Cardiac septum (tissue), 1 donor: ENCODE results near the gene CPNE4. TPM values are rescaled to one million over a fixed set of nuclear protein-coding genes. Genes with fewer than 3 reads are reported as not detected.
"Not testable (repeated sequence)": the region's sequence is repeated elsewhere in the genome, so short reads cannot be mapped to it uniquely, and the experiment has no call there.

Experiments used
- DNase-seq: peaks from one replicate; pipeline ENCODE4 v3.0.0-alpha.2; 2020; ENCODE audit warnings: low spot score
- intact Hi-C: fragments of 100-400 bp; cut with DNase I; formaldehyde crosslinking; loops from one replicate; pipeline ENCODE4 v1.14.0; 2022
- total RNA-seq: library from RNA; stranded (reverse); fragmentation: NEBNext Ultra II Directional; extraction: Animal tissue kit (Norgen Biotek cat#: 25700); gene quantifications from one replicate; pipeline ENCODE4 v1.2.1, GENCODE V29; 2021
- donor health status: DM: no; HTN: no; CAD: no.

CPNE4 gene
- total RNA-seq, 1 donor from 2014 or later = 7.4 TPM

DNA sequence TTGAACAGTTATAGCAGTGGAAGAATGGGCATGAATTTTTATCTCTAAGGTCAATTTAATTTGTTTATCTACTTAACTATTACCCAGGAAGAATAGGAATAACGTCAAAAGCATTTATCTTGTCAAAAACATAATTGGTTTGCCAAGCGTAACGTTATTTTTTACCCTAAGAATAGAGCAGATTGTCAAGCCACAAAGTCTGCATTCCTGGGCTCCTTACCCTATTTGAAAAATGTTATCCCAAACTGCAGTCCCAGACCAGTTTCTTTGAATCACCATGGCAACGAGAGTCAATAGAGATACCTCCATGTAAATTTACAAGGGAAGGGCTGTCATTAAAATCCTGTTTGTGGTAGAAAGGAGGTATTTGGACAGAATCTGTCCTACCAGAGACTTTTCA is 61.1 kb downstream of the CPNE4 start:
- intact Hi-C loops = no loop called here
- DNase-seq = no peak

DNA sequence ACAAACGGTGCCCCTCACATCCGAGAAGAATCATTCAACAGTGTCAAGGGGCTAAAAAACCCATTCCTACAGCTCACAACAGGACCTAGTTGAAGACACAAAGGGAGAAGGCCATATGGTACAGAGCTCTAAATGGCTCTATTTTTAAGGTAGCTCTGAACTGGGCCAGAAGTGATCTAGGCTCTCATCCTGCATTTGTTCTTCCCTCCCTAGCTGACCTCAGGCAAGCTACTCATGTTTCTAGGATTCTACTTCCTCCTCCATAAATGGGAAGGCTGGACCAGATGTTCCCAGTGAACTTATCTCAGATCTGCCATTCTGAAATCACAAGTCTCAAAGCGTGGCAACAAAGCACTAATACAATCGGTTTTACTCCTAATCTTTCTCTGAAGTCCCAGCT is 62.3 kb downstream of the CPNE4 start:
- no peak for DNase-seq
- intact Hi-C loops = no loop called here

DNA sequence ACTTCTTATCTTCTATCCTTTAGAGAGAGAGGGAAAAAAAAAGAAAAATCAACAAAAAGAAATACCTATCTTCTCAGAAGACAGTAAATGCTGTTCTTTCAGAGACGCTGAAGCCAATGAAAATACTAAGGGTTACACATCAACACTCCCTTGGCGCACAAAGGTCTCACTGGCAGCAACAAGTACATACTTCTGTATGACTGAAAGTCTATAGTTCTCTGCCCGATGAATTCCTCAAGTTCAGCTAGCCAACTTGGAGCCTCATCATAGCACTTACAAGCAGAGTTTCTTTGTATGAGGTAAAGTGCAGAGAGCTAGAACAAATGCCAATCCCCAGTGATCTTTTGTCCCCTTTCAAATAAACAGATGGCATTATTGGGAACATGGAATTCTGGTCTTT is 62.7 kb downstream of the CPNE4 start:
- intact Hi-C loops = no loop called here
- DNase-seq = no peak

DNA sequence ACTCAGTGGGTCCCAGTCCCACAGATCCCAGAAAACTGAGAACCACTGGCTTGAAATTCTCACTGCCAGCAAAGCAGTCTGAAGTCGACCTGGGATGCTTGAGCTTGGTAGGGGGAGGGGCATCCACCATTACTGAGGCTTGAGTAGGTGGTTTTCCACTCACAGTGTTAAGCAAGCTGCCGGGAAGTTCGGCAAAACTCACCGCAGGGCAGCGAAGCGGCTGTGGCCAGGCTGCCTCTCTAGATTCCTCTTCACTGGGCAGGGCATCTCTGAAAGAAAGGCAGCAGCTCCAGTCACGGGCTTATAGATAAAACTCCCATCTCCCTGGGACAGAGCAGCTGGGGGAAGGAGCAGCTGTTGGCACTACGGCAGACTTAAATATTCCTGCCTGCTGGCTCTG is 71.4 kb downstream of the CPNE4 start:
- DNase-seq, intact Hi-C loops: not testable (repeated sequence)

DNA sequence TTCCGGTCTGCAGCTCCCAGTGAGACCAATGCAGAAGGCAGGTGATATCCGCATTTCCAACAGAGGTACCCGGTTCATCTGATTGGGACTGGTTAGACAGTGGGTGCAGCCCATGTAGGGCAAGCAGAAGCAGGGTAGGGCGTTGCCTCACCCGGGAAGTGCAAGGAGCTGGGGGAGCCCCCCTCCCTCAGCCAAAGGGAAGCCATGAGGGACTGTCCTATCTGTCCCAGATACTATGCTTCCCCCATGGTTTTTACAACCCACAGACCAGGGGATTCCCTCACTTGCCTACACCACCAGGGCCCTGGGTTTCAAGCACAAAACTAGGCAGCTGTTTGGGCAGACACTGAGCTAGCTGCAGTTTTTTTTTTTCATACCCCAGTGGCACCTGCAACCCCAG is 71.8 kb downstream of the CPNE4 start:
- no peak for DNase-seq
- intact Hi-C loops = no loop called here

DNA sequence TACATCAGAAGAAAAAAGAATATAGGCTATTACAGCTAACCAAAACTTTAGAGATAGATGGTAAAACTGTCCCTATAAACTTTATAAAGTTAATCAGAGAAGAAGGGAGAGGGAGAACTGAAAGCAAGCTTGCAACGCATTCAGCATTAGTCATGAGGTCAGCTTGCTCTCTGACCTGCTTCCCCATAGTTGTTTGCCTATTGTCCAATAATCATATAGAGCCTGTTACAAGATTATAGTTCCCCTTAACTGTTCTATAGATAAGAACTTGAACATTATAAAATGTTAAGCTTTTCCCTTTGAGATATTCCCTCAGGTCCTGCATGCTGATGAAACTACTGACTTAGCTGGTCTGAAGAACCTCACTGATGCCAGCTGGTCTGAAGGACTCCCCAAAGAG is 74.5 kb downstream of the CPNE4 start:
- DNase-seq = no peak
- intact Hi-C loops = no loop called here

DNA sequence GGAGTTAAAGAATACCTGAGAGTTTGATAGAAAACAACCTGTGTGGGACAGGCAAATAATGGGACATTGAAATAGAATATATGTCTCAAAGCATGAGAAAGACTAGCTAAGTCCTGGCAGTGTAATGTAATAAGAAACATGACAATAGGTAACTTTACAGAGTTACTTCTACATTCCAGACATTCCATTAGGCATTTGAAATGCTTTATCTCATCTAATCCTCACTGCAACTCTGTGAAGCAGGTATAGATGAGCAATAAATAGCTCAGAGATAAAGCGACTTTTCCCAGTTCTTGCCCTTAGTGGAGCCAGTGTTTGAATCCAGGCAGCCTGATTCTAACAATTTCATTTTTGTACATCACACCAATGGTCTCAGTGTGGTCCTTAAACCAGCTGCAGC is 76.8 kb downstream of the CPNE4 start:
- intact Hi-C loops = no loop called here

DNA sequence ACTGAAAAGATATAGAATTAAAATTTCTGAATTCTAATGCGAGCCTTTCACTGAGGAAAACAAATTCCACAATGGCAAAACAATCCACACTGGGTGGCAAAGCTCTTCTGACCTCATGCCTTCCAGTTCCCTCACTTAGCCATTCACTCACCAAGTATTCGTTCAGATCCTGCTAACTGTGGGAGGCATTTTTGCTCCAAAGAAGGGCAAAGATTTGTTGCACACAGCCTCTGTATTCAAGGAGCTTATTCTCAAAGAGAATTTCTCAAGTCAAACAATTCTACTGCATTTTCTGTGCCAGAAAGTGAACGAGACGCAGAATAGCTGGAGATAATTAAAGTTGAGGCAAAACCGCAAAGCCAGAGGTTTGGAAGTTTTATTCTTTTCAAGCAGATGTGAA is 77.3 kb downstream of the CPNE4 start:
- intact Hi-C loops = no loop called here

More for the DNA sequence above, 76.8 kb downstream of the CPNE4 start:
- no peak for DNase-seq

DNA sequence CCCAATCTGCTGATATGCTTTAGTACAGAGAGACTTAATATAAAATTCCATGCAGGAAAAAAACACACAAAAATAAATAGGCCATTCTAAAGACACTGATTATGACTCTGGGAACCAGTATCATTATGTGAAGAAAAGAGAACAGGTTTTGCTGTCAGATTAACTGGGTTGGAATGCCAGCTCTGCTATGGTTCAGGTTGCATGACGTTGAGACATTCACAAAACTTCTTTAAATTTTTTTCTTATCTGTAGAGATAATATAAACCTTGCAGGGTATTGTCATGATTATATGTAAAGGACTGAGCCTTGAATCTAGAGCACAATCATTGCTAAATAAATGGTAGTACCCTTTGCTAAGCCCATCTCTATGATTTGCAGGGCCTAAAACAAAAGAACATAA is 86.0 kb downstream of the CPNE4 start:
- no peak for DNase-seq
- intact Hi-C loops = loop anchor here (10.0 kb wide), 1 partner anchor 174 kb away; no protein-coding TSS in a partner anchor

More for the DNA sequence above, 77.3 kb downstream of the CPNE4 start:
- no peak for DNase-seq

DNA sequence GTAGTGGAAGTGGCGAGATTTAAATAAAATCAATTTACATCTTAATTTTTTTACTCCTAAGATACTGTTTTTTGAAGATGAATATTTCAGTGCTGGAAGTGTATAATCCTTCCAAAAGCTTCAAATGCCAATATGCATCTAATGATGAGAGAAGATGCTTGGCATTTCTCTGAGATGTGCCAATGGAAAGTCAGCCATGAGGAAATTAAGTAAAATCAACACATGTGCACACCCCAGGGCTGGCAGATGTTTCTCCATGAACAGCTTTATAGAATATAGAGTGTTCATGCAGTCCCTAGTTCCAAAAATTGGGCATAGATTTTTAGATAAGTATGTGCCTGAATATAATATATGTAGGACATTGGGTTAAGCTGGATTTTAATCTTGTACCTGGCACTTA is 90.1 kb downstream of the CPNE4 start:
- no peak for DNase-seq
- intact Hi-C loops = loop anchor here (10.0 kb wide), 1 partner anchor 170 kb away; no protein-coding TSS in a partner anchor

DNA sequence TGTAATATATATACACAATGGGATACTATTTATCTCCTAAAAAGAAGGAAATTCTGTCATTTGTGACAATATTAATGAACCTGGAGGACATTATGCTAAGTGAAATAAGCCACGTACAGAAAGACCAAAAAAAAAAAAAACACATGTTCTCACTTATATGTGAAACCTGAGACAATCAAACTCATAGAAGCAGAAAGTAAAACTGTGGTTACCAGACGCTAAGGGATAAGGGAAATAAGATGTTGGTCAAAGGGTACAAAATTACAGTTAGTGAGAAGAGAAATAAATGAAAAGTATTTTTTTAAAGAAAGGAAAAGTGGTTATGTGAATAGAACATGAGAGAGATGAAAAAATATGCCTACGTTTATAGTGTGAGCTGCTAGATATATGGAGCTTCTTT is 101.1 kb downstream of the CPNE4 start:
- DNase-seq = no peak
- intact Hi-C loops = no loop called here

DNA sequence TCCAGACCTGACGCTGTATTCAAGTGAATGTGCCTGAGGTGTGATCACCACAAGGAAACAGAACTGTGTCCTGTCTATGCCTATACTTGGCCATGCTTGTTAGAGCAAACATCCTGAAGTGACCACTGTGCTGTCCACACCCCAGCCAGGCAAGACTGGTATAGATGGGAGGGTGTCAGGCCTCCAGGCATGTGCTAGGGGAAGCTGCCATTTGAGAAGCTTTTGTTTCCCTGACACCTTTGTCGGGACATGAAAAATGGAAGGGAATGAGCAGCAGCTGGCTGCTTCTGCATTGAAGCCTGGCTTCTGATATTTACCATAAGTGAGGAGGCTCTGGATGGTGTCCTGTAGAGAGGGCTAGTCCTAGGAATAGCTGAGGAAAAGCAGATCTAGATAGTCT is 106.2 kb downstream of the CPNE4 start:
- intact Hi-C loops = no loop called here
- DNase-seq = no peak

DNA sequence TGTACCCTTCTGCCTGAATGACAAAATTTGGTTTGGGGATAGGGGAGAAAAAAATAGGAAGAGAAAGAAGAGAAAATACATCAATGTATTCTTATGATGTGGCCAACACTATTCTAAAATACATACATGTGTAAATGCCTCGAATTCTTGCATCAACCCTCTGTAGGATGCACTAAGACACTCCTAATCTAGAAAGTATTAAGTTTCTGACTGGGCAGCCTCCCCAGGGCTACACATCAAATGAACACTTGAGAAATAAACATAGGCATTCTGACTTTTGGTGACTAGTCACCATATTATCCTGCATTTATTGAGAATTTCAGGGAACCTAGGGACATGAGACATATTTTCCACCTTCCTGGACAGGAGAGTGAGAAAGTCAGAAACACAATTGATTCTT is 109.2 kb downstream of the CPNE4 start:
- no peak for DNase-seq
- intact Hi-C loops = no loop called here

DNA sequence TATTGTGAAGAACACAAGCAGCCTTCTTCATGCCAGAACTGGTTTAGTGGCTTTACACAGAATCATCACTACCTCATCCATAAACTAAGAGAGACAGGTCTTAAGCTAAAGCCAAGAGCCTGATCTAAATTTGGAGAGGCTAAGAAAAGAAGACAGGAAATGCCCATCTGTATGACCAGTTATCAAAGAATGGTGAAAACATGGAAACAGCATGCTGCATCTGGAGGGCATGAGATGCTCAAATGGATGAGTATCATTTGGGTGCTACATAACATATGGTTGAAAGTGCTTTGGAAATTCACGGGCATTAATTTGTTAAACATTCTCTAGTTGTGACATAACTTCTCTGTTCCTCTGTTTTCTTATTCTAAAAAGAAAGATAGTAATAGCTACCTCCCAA is 112.5 kb downstream of the CPNE4 start:
- intact Hi-C loops = no loop called here
- DNase-seq = no peak

DNA sequence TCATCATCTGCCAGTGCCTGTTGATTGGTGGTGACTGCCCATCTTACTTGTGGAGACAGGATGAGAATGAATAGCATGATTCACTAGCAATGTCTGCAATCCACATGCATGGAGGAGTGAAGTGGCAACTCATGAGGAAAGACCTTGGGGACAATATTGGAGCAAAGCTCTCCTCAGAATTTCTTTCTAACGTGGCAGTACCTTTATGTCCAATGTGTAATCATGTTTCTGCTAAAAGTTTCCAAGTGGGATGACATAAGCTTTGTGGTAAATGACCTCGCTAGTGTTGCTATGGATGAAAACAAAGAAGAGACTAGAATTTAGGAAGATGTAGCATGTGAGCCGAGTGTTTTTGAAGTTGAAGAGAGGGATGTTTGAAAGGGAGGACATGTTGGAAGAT is 117.8 kb downstream of the CPNE4 start:
- intact Hi-C loops = no loop called here
- DNase-seq = no peak

DNA sequence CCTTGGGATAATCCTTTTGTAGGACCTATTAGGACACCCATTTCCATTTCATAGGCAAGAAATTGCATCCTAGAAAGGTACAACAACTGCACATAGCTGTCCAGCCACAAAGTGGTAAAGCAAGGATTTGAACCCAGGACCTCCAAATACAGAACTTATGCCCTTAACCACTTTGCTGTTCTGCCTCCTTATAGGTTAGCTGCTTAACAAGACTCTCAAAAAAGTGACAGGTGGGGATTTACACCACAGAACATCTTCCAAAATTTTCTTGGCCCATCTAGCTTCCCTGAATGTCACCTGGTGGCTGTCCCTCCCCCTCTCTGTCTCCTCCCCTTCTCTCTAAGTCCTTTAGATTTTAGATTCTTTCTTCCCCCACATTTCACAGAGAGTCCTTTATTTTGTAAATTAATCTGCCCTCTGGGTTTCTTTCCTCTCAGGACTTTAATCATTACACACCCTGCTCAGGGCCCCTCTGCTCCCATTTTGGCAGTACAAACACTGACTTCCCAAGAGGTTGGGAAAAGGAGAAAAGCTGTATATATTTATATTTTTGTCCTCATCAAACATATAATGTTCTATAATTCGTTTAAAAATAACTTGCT is 120.6 kb downstream of the CPNE4 start:
- no peak for DNase-seq
- intact Hi-C loops = no loop called here

DNA sequence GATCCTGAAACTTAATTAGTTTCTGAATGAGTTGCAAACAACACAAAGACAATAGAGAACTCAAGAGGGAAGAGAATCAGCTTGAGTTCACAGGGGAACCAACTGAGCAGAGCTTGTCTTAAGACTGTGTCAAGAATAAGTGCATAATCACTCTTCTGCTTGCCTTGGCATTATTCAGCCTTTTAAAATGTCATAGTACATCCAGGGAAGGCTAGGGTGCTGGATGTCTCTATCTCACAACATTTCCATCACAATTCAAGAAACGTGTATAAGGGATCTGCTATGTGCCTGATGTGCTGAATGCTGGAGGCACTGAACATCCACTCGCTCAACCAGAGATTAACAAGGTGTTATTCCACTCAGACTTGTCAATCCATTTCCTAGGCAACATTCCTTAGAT is 122.6 kb downstream of the CPNE4 start:
- no peak for DNase-seq
- intact Hi-C loops = no loop called here

DNA sequence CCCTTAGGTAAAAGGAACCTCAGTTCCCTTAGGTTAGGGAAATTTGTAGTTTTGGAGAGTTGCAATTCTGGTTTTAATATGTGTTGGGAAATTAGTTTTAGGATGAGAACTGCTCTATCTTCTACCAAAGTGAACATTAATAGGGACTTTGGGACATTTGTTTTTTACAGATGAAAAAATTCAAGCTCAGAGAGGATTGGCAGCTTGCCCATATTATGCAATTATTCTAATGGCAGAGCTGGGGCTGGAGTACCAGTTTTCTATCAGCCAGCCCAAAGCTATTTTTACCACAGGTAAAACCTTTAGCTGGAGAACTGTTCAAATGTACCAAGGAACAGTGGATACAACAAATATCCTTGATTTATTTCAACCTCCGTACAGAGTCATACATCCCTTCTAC is 127.0 kb downstream of the CPNE4 start:
- intact Hi-C loops = no loop called here
- no peak for DNase-seq

DNA sequence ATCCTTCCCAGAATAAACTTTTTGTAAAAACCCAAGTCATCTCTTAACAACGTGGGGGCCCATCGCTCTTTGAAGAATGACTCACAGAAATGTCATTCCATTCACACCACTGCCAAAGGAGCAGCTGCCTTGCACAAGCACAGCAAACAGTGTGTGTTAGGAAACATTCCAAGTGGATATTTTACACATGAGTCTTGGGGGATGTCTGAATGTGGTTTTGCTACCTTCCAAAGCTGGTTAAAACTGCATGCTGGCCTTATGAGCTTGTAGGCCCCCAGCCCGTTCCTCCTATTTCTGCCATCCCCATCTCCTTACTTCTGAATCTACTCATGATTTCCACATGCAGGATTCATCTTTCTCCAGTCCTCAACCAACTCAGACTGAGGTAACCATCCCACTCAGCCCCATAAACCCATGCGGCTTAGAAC is 130.8 kb downstream of the CPNE4 start:
- intact Hi-C loops = no loop called here
- no peak for DNase-seq

DNA sequence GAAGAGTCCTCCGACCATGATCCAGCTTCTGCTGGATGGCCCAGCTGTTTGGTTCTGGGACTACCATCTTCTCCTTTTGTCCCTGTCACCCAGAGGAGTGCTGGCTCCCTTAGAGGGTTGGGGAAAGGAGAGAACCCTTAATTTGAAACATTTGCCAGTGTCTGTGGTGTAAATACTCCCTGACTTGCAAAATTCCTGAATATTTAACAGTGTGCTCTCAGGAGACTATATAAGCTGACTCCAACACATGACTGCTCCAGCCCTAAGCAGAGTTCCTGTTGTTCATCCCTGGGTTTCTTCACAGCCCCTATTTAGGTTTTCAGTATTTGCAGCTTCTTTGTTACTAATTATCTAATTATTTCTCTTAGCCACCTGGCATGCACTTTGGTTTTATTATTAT is 133.1 kb downstream of the CPNE4 start:
- DNase-seq = no peak
- intact Hi-C loops = no loop called here

DNA sequence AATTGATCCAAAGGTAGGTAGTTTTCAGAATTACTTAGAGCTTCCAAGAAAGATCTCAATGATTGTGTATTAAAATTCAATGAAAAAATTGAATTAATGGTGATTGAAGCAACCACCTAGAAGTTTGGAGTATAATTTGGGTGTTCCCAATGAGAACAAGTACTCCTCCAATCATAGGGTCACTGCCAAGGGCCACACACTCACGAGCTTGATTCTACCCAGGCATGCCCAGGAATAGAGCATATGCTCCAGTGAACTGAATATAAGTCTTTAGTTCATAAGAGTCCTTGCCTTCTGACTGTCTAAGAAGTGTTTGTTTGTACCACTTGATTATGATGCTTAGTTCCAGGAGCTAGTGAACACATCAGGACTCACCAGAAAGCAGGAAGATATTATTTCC is 133.9 kb downstream of the CPNE4 start:
- intact Hi-C loops = no loop called here
- no peak for DNase-seq

DNA sequence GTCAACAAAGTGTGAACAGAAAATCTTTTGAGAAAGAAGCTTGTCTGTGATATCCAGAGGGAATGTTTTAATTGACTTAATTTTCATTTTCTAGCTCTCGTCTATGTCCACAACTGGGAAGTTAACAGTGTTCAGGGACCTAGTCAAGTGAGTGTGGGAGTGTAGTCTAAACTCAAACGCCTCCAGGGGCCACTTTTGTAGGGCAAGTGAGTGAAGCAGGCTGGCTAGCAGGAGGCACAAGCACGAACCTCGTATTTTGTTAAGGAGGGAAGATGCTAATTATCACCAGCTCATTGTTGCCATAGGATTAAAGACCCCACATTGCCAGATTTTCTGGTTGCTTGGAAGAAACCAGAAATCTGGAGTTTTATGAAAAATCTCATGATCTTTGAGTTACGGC is 135.8 kb downstream of the CPNE4 start:
- DNase-seq = no peak
- intact Hi-C loops = no loop called here
